ENCODE data around the gene GALNT5. TPM values are rescaled to one million over a fixed set of nuclear protein-coding genes. Genes with fewer than 3 reads are reported as not detected.

GALNT5 gene
- total and polyA plus RNA-seq, 5 donors from 2014 or later = 0.14 TPM; not detected in 4

DNA sequence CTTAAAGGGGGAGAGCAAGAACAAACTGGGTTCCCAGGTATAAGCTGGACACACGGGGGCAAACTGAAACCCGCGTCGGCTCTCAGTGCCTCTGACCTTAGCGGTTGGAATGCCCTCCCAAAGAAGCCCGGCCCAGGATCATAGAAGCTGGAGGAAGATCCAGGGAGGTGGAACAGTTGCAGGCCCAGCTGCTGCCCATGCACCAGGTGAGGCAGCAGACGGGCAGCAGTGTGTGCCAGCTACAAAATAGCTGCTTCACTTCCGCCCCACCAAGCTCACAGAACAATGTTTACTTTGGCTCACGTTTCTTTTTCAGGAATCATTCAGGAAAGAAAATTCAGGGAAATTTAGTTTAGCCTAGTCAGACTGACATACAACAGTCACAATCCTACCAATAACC is 72.0 kb downstream of the GALNT5 start:
- H3K27me3 Mint-ChIP-seq = no peaks in the 10 kb centered on the region
- no peaks in the 10 kb centered on the region for H3K36me3 ChIP-seq (ENCODE audit: control insufficient read depth, insufficient read depth, low read length)
- no peak overlapping the region for H3K4me3 ChIP-seq (ENCODE audit: low read depth, low read length)
- no peak for ATAC-seq (ENCODE audit: low read depth in 2 of 2)
- no peaks in the 10 kb centered on the region for H3K27me3 ChIP-seq (ENCODE audit: control insufficient read depth, insufficient read depth, low read length)
- H3K4me3 Mint-ChIP-seq = peak overlapping the region in 1 of 4 donors; percentile 63
- peak overlapping the region; percentile 38 to 89 (median 87) for H3K27ac Mint-ChIP-seq
- no peak for DNase-seq
- no peak overlapping the region for H3K27ac ChIP-seq (ENCODE audit: insufficient read depth, low read length, poor library complexity, severe bottlenecking)
- H3K4me1 Mint-ChIP-seq = peaks cover 30 to 73% (median 54%) of the 10 kb centered on the region in 4 donors
- H3K36me3 Mint-ChIP-seq = peaks cover 7% of the 10 kb centered on the region
- no peaks in the 10 kb centered on the region for H3K9me3 Mint-ChIP-seq
- peaks cover 26% of the 10 kb centered on the region for H3K4me1 ChIP-seq (ENCODE audit: control insufficient read depth, insufficient read depth, low read length, poor library complexity, severe bottlenecking)
- H3K9me3 ChIP-seq (ENCODE audit: control insufficient read depth in 2 of 2, low read length in 2 of 2) = no peaks in the 10 kb centered on the region

DNA sequence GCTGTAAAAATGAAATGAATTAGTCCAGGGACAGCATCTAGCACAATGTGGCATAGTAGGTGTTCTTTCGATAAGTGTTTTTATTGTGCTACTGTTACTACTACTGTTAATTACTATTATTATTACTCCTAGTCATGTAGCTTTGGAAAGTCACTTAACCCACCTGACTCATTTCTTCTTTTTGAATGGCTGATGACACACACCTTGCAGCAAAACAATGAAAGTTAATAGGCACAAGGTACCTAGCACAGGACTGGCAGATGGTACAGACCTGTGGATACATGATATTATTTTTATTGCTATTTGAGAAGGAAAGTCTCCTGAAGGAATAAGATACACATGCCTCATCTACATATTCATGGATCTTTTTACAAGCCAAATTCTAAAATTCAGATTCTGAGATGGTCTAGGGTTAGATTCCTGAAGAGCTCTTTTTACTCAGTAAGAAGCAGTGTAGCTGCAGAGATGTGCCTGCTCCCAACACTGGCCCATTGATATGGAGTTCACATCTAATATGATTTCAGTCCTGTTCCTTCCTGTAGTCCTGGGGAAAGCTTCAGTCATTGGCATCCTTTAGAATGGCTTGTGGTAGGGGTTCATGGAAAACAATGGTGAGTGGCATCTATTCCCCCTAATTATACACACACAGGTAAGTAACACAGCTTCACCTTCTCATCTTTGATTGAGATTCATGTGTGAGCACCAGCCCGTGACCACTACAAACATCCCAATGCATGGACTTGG is 76.0 kb downstream of the GALNT5 start:
- Mint-ChIP-seq H3K27ac (peak overlapping the region; percentile 60 to 89 (median 89)), H3K36me3 (peaks cover 3% of the 10 kb centered on the region), H3K9me3 (no peaks in the 10 kb centered on the region), H3K4me3 (peak overlapping the region; percentile 1 to 73 (median 33)), H3K27me3 (no peaks in the 10 kb centered on the region), H3K4me1 (peaks cover 29 to 94% (median 61%) of the 10 kb centered on the region in 4 donors)
- DNase-seq (no peak), ATAC-seq (ENCODE audit: low read depth in 2 of 2) (peak in 1 of 2 donors; percentile 39)
- Histone ChIP-seq H3K4me1 (ENCODE audit: control insufficient read depth, insufficient read depth, low read length, poor library complexity, severe bottlenecking) (peaks cover 16% of the 10 kb centered on the region), H3K9me3 (ENCODE audit: control insufficient read depth in 2 of 2, low read length in 2 of 2) (no peaks in the 10 kb centered on the region), H3K4me3 (ENCODE audit: low read depth, low read length) (no peak overlapping the region), H3K36me3 (ENCODE audit: control insufficient read depth, insufficient read depth, low read length) (no peaks in the 10 kb centered on the region), H3K27ac (ENCODE audit: insufficient read depth, low read length, poor library complexity, severe bottlenecking) (no peak overlapping the region), H3K27me3 (ENCODE audit: control insufficient read depth, insufficient read depth, low read length) (no peaks in the 10 kb centered on the region)

DNA sequence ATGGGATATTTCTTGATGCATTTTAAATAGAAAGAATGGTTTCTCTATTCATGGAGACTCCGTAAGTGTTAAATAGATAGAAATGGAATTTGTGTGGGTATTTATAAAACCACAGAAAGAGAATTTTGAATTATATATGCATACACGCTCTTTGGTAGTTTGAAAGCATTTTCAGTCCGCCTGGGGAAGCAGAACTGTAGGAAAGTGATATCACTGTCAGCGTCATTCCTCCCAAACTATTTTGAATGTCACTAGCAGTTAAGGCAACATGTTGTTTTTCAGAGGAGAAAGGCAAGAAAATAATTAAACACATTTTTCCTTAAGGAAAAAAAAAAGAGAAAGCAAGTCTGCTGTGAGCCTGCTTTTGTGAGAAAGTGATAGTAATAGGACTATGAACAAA is 76.8 kb downstream of the GALNT5 start:
- ATAC-seq (ENCODE audit: low read depth in 2 of 2) = no peak
- no peaks in the 10 kb centered on the region for H3K9me3 Mint-ChIP-seq
- Histone ChIP-seq H3K4me3 (ENCODE audit: low read depth, low read length) (peak overlapping the region; percentile 4), H3K27me3 (ENCODE audit: control insufficient read depth, insufficient read depth, low read length) (no peaks in the 10 kb centered on the region), H3K9me3 (ENCODE audit: control insufficient read depth in 2 of 2, low read length in 2 of 2) (no peaks in the 10 kb centered on the region), H3K36me3 (ENCODE audit: control insufficient read depth, insufficient read depth, low read length) (no peaks in the 10 kb centered on the region), H3K4me1 (ENCODE audit: control insufficient read depth, insufficient read depth, low read length, poor library complexity, severe bottlenecking) (peaks cover 16% of the 10 kb centered on the region), H3K27ac (ENCODE audit: insufficient read depth, low read length, poor library complexity, severe bottlenecking) (no peak overlapping the region)
- H3K36me3 Mint-ChIP-seq = no peaks in the 10 kb centered on the region
- H3K27ac Mint-ChIP-seq = peak overlapping the region; percentile 54 to 89 (median 85)
- H3K27me3 Mint-ChIP-seq = no peaks in the 10 kb centered on the region
- H3K4me1 Mint-ChIP-seq = peaks cover 29 to 93% (median 58%) of the 10 kb centered on the region in 4 donors
- peak overlapping the region in 2 of 4 donors; percentile 34 to 51 for H3K4me3 Mint-ChIP-seq
- DNase-seq = no peak

DNA sequence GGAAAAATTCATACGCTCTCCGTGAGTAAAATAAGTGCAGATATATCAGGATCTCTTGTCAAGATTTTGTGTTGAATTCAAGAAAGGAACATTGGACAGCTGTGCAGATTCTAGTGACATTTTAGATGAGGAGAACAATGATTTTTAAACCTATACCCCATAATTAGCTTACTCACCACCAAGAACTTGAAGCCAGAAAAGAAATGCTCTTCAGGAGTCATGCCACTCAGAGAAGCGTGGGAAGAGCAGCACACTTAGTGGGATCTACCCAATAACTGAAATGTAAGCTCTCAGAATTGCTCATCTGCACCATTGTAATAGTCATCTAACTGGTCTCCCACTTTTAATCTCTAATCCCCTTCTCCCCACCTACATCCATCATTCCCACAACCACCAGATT is 77.3 kb downstream of the GALNT5 start:
- Histone ChIP-seq H3K9me3 (ENCODE audit: control insufficient read depth in 2 of 2, low read length in 2 of 2) (no peaks in the 10 kb centered on the region), H3K4me3 (ENCODE audit: low read depth, low read length) (no peak overlapping the region), H3K4me1 (ENCODE audit: control insufficient read depth, insufficient read depth, low read length, poor library complexity, severe bottlenecking) (peaks cover 16% of the 10 kb centered on the region), H3K27me3 (ENCODE audit: control insufficient read depth, insufficient read depth, low read length) (no peaks in the 10 kb centered on the region), H3K36me3 (ENCODE audit: control insufficient read depth, insufficient read depth, low read length) (no peaks in the 10 kb centered on the region), H3K27ac (ENCODE audit: insufficient read depth, low read length, poor library complexity, severe bottlenecking) (no peak overlapping the region)
- H3K9me3 Mint-ChIP-seq = no peaks in the 10 kb centered on the region
- peak overlapping the region; percentile 54 to 89 (median 85) for H3K27ac Mint-ChIP-seq
- DNase-seq (no peak), ATAC-seq (ENCODE audit: low read depth in 2 of 2) (no peak)
- peak overlapping the region in 2 of 4 donors; percentile 19 to 51 for H3K4me3 Mint-ChIP-seq
- peaks cover 28 to 91% (median 58%) of the 10 kb centered on the region in 4 donors for H3K4me1 Mint-ChIP-seq
- no peaks in the 10 kb centered on the region for H3K27me3 Mint-ChIP-seq
- H3K36me3 Mint-ChIP-seq = no peaks in the 10 kb centered on the region

- peaks cover 0 to 4% (median 0%) of the 10 kb centered on the region in 7 donors for H3K9me3 Mint-ChIP-seq
- Histone ChIP-seq H3K36me3 (ENCODE audit: control insufficient read depth, insufficient read depth, low read length) (no peaks in the 10 kb centered on the region), H3K27ac (ENCODE audit: insufficient read depth, low read length, poor library complexity, severe bottlenecking) (no peak overlapping the region), H3K9me3 (ENCODE audit: control insufficient read depth in 2 of 2, low read length in 2 of 2) (no peaks in the 10 kb centered on the region), H3K4me1 (ENCODE audit: control insufficient read depth, insufficient read depth, low read length, poor library complexity, severe bottlenecking) (peaks cover 15% of the 10 kb centered on the region), H3K4me3 (ENCODE audit: low read depth, low read length) (peak overlapping the region; percentile 66), H3K27me3 (ENCODE audit: control insufficient read depth, insufficient read depth, low read length) (no peaks in the 10 kb centered on the region)
- peak overlapping the region in 2 of 3 donors; percentile 8 to 86 for H3K27ac Mint-ChIP-seq
- no peak for ATAC-seq (ENCODE audit: low read depth in 2 of 2)
- H3K4me1 Mint-ChIP-seq = peaks cover 24 to 79% (median 51%) of the 10 kb centered on the region in 4 donors
- DNase-seq = peak; percentile 18 to 68 (median 40)
- H3K36me3 Mint-ChIP-seq = peaks cover 7% of the 10 kb centered on the region
- H3K27me3 Mint-ChIP-seq = no peaks in the 10 kb centered on the region
- H3K4me3 Mint-ChIP-seq = peak overlapping the region in 2 of 4 donors; percentile 66 to 70
Measured at GRCh38 chr2:157336137-157337010, 78.9 kb downstream of the GALNT5 start.

- H3K27me3 Mint-ChIP-seq = no peaks in the 10 kb centered on the region
- no peak for DNase-seq
Measured at GRCh38 chr2:157337978-157338377, 80.5 kb downstream of the GALNT5 start.

DNA sequence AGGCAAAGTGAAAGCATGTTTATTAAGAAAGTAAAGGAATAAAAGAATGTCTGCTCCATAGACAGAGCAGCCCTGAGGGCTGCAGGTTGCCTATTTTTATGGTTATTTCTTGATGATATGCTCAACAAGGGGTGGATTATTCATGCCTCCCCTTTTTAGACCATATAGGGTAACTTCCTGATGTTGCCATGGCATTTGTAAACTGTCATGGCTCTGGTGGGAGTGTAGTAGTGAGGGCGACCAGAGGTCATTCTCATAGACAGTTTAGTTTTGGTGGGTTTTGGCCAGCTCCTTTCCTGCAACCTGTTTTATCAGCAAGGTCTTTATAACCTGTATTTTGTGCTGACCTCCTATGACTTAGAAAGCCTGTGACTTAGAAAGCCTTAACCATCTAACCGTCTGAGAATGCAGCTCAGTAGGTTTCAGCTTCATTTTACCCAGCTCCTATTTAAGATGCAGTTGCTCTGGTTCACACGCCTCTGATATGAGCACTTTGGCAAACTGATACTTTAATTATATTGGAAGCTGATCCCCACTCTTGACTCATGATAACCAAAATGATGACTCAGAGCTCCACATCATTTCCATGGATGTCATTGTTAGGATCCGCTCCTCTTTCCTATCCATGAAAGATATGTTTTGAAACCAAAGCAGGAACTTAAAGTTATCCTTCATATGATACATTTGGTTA is 82.6 kb downstream of the GALNT5 start:
- no peak overlapping the region for H3K4me3 Mint-ChIP-seq
- peaks cover 10 to 45% (median 22%) of the 10 kb centered on the region in 4 donors for H3K4me1 Mint-ChIP-seq
- Histone ChIP-seq H3K4me1 (ENCODE audit: control insufficient read depth, insufficient read depth, low read length, poor library complexity, severe bottlenecking) (no peaks in the 10 kb centered on the region), H3K27me3 (ENCODE audit: control insufficient read depth, insufficient read depth, low read length) (no peaks in the 10 kb centered on the region), H3K4me3 (ENCODE audit: low read depth, low read length) (no peak overlapping the region), H3K27ac (ENCODE audit: insufficient read depth, low read length, poor library complexity, severe bottlenecking) (no peak overlapping the region), H3K36me3 (ENCODE audit: control insufficient read depth, insufficient read depth, low read length) (peaks cover 2% of the 10 kb centered on the region), H3K9me3 (ENCODE audit: control insufficient read depth in 2 of 2, low read length in 2 of 2) (peaks cover 7 to 8% of the 10 kb centered on the region in 2 experiments)
- peaks cover 42% of the 10 kb centered on the region for H3K36me3 Mint-ChIP-seq
- no peak for ATAC-seq (ENCODE audit: low read depth in 2 of 2)
- H3K27me3 Mint-ChIP-seq = no peaks in the 10 kb centered on the region
- H3K27ac Mint-ChIP-seq = no peak overlapping the region
- no peak for DNase-seq
- H3K9me3 Mint-ChIP-seq = peaks cover 4 to 36% (median 14%) of the 10 kb centered on the region in 7 donors

More at GRCh38 chr2:157337978-157338377, 80.5 kb downstream of the GALNT5 start:
- no peaks in the 10 kb centered on the region for H3K36me3 ChIP-seq (ENCODE audit: control insufficient read depth, insufficient read depth, low read length)
- H3K4me1 ChIP-seq (ENCODE audit: control insufficient read depth, insufficient read depth, low read length, poor library complexity, severe bottlenecking) = peaks cover under 1% of the 10 kb centered on the region
- Mint-ChIP-seq H3K27ac (no peak overlapping the region), H3K4me1 (peaks cover 10 to 63% (median 39%) of the 10 kb centered on the region in 4 donors), H3K9me3 (peaks cover 0 to 17% (median 9%) of the 10 kb centered on the region in 7 donors), H3K4me3 (no peak overlapping the region), H3K36me3 (peaks cover 21% of the 10 kb centered on the region)
- peaks cover 0 to 1% of the 10 kb centered on the region in 2 experiments for H3K9me3 ChIP-seq (ENCODE audit: control insufficient read depth in 2 of 2, low read length in 2 of 2)
- H3K4me3 ChIP-seq (ENCODE audit: low read depth, low read length) = no peak overlapping the region
- no peaks in the 10 kb centered on the region for H3K27me3 ChIP-seq (ENCODE audit: control insufficient read depth, insufficient read depth, low read length)
- H3K27ac ChIP-seq (ENCODE audit: insufficient read depth, low read length, poor library complexity, severe bottlenecking) = no peak overlapping the region
- no peak for ATAC-seq (ENCODE audit: low read depth in 2 of 2)
